ENCODE measurements around the gene DOCK3. TPM values are rescaled to one million over a fixed set of nuclear protein-coding genes. Genes with fewer than 3 reads are reported as not detected.
A peak's percentile ranks its signal among the peaks of the same experiment; 100 is the strongest.

DOCK3 gene
- total and polyA plus RNA-seq, 2 of the 4 experiments (the other 2 are of a cell fraction) = under 0.01 to 0.12 TPM

GRCh38 chr3:51384055-51384725 is 709.5 kb downstream of the DOCK3 start:
- Histone ChIP-seq H3K9ac (ENCODE audit: low read depth, low read length) (peak overlapping the region; percentile 94), H3K9me3 (ENCODE audit: control insufficient read depth, insufficient read depth, low read length) (no peaks in the 10 kb centered on the region), H2BK15ac (ENCODE audit: low read depth, low read length) (no peak overlapping the region), H4K8ac (ENCODE audit: low read depth in 2 of 2, low read length in 2 of 2) (peak overlapping the region; percentile 97 to 99), H3K56ac (ENCODE audit: extremely low read depth, insufficient read depth, low read length) (peak overlapping the region; percentile 89), H4K20me1 (ENCODE audit: insufficient read depth, low read length) (peaks cover 30% of the 10 kb centered on the region), H3K36me3 (ENCODE audit: control insufficient read depth, insufficient read depth, low read length) (peaks cover 18% of the 10 kb centered on the region), H3K14ac (replicated peaks; ENCODE audit: low read depth, low read length) (peak overlapping the region; percentile 99), H3K23ac (ENCODE audit: low read depth, low read length) (peak overlapping the region; percentile 88), H3K9me1 (ENCODE audit: insufficient read depth, low read length) (no peaks in the 10 kb centered on the region), H2AK5ac (ENCODE audit: low read depth, low read length) (peak overlapping the region; percentile 96), H3K27me3 (ENCODE audit: control insufficient read depth, insufficient read depth, low read length) (no peaks in the 10 kb centered on the region), H2BK20ac (ENCODE audit: low read depth, low read length) (no peak overlapping the region), H4K91ac (ENCODE audit: insufficient read depth, low read depth, low read length) (peak overlapping the region; percentile 97), H3K79me1 (ENCODE audit: low read depth in 1 of 2, low read length in 2 of 2) (peaks cover 25 to 48% of the 10 kb centered on the region in 2 experiments), H3K4me1 (ENCODE audit: control insufficient read depth, insufficient read depth, low read length) (peaks cover 6% of the 10 kb centered on the region), H3K4me2 (ENCODE audit: low read depth, low read length) (peak overlapping the region; percentile 96), H2AFZ (replicated peaks; ENCODE audit: low read length, poor library complexity) (peak overlapping the region; percentile 96), H2AK9ac (replicated peaks; ENCODE audit: low read depth, low read length, poor library complexity) (peak overlapping the region; percentile 100), H3K4ac (ENCODE audit: low read depth, low read length) (peak overlapping the region; percentile 96), H4K5ac (ENCODE audit: low read depth, low read length) (peak overlapping the region; percentile 58), H3K27ac (ENCODE audit: insufficient read depth, low read length) (peak overlapping the region; percentile 92), H2BK5ac (ENCODE audit: low read depth, low read length, poor library complexity, severe bottlenecking) (peak overlapping the region; percentile 87), H2BK120ac (ENCODE audit: low read depth, low read length) (peak overlapping the region; percentile 37; the same call in 1 of the 2 replicates), H3K18ac (ENCODE audit: low read depth, low read length) (peak overlapping the region; percentile 34; the same call in 1 of the 2 replicates), H3K4me3 (ENCODE audit: insufficient read depth, low read depth, low read length) (peak overlapping the region; percentile 79)
- in situ Hi-C loops (cut with MboI; ENCODE audit: low sequenced_read_pairs) (loop anchor here (25.0 kb wide), 2 partner anchors 553 to 1047 kb away; partner anchors contain the start of genes PARP3, RASSF1, RRP9 and TUSC2), dilution Hi-C loops (cut with HindIII; ENCODE audit: low sequenced_read_pairs, unreplicated experiment) (no loop called here), intact Hi-C loops (cut with micrococcal nuclease) (loop anchor here (1.0 to 2.0 kb wide), 2 partner anchors 40 to 767 kb away; partner anchors contain the start of gene MAPKAPK3)
- ATAC-seq (ENCODE audit: low read depth) (peak; percentile 40), DNase-seq (no peak)
- CTCF ChIA-PET = interaction anchor here (0.6 to 0.9 kb wide), 2 partner anchors 49 to 768 kb away, joined by 3 read pairs; no protein-coding TSS in a partner anchor
- no TSS peak for BruUV-seq (replicated peaks)
- no peak for TF ChIP-seq RCOR1 (IDR thresholded peaks at IDR 0.05; ENCODE audit: insufficient replicate concordance, low read length)
- TF ChIP-seq RFX5 (IDR thresholded peaks at IDR 0.05; ENCODE audit: low read depth, low read length) = no peak
- TF ChIP-seq NFE2L2 (IDR thresholded peaks at IDR 0.05; ENCODE audit: low read depth, low read length) = no peak
- POLR2A ChIA-PET (ENCODE audit: unreplicated experiment) = no interaction called here
- WGBS, 2 experiments (ENCODE audit: extremely low coverage in 2 of 2, insufficient read length in 1 of 2) = no CpG with 5 or more reads among the region's 29 CpGs

All from IMR-90 (cell line).